IMR-90 (cell line): ENCODE results near the gene SPEG.
A peak's percentile ranks its signal among the peaks of the same experiment; 100 is the strongest.

Experiments
- CTCF ChIP-seq: conservative IDR thresholded peaks from 2 replicates; pipeline ENCODE4 v1.5.1; 2012; ENCODE audit warnings: mild to moderate bottlenecking, low read depth, low read length, improper control_type of control experiment
- NFE2L2 ChIP-seq: fragments of 150-350 bp; IDR thresholded peaks from 2 replicates; pipeline ENCODE4 v1.6.1; 2016; ENCODE audit warnings: low read depth, mild to moderate bottlenecking, low read length

GRCh38 chr2:219541611-219542180, 107.1 kb downstream of the SPEG start:
- TF ChIP-seq CTCF = peak; percentile 67
- TF ChIP-seq NFE2L2 = no peak
